HL-60 (cell line): Measurements from ENCODE around the gene NOBOX.
"Not testable (repeated sequence)": the region's sequence is repeated elsewhere in the genome, so short reads cannot be mapped to it uniquely, and the experiment has no call there.

Source experiments
- DNase-seq, 2 experiments: peaks; one replicate each; pipeline ENCODE4 v3.0.0-alpha.2; 2010 to 2020; ENCODE audit warnings: low read depth in 1 of 2, low spot score in 1 of 2
- H3K27ac ChIP-seq: fragments of 250-450 bp; sonication (Bioruptor Pico); replicated peaks from 2 replicates; pipeline ENCODE4 v1.5.1; 2020; ENCODE audit warnings: mild to moderate bottlenecking, moderate library complexity
- H3K27me3 ChIP-seq: fragments of 250-450 bp; sonication (Bioruptor Pico); 2 replicates; pipeline ENCODE4 v1.5.1; 2021; ENCODE audit warnings: mild to moderate bottlenecking, moderate library complexity; ENCODE audit not compliant: insufficient read depth, poor library complexity, severe bottlenecking
- H3K4me3 ChIP-seq: replicated peaks from 2 replicates; pipeline ENCODE4 v1.5.1; 2011; ENCODE audit warnings: mild to moderate bottlenecking, control low read depth, low read length; ENCODE audit not compliant: insufficient read depth

NOBOX gene

DNA sequence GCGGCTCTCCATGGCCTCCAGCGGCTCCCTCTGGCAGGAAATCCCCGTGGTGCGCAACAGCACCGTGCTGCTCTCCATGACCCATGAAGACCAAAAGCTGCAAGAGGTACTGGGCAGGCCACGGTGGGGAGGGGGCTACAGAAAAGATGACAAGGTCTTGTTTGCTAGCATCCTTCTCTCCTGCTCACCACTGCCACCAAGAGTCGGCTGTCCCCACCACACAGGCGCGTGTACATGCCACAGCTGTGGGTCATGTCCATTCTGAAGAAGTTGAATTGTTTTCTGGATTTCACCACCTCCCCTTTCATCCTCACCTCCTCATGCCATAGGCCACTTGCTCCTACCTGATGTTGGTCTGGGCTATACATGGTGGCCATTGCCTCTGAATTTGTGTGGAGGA lies 36.2 kb downstream of the NOBOX start:
- not testable (repeated sequence) for H3K4me3 ChIP-seq, H3K27ac ChIP-seq, H3K27me3 ChIP-seq, DNase-seq

DNA sequence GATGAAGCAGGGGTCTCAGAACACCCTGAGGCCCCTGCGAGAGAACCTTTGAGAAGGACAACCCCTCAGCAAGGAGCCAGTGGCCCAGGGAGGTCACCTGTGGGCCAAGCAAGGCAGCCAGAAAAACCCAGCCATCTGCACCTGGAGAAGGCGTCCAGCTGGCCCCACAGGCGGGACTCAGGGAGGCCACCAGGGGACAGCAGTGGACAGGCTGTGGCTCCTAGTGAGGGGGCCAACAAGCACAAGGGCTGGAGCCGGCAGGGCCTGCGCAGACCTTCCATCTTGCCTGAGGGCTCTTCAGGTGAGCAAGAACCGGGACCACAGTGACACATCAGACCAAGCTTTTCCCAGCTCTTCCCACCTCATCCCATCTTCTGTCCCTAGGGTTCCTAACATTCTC lies 38.0 kb downstream of the NOBOX start:
- H3K27ac ChIP-seq, H3K27me3 ChIP-seq, H3K4me3 ChIP-seq, DNase-seq: not testable (repeated sequence)

DNA sequence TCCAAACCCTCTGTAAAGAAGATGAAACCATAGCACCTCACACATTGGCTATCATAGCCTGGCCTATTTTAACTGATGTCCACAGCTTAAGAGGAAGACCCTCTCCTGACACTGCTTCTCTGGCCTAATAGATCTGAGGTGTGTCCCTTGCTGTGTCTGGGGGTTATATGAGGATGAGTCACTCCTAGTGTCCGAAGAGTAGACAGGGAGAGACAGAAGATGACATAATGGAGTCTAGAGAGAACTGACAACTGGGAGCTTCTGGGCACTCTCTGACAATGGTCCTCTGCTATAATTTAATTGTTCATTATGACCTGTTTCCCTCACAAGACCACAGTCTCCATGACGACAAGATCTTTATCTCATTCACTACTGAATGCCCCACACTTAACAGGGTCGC lies 41.4 kb downstream of the NOBOX start:
- H3K4me3 ChIP-seq, DNase-seq, H3K27ac ChIP-seq: not testable (repeated sequence)

DNA sequence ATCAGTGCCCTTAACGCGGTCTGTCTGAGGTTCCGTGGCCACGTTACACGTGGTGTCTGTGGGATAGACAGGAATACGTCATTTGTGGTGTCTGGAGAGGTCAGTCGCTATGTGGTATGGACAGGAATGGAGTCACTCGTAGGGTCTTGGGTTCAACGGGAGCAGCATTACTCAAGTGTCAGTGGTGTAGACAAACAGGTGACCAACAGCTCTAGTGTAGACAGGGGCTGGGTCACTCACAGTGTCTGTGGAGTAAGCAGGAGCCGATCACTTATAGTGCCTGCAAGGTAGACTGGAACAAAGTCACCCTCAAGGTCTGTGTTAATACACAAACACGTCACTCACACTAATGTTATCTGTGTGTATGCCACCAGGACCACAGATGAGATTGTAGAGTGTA lies 46.6 kb downstream of the NOBOX start:
- H3K27me3 ChIP-seq, DNase-seq, H3K4me3 ChIP-seq, H3K27ac ChIP-seq: not testable (repeated sequence)

More for the DNA sequence above, 41.4 kb downstream of the NOBOX start:
- not testable (repeated sequence) for H3K27me3 ChIP-seq

DNA sequence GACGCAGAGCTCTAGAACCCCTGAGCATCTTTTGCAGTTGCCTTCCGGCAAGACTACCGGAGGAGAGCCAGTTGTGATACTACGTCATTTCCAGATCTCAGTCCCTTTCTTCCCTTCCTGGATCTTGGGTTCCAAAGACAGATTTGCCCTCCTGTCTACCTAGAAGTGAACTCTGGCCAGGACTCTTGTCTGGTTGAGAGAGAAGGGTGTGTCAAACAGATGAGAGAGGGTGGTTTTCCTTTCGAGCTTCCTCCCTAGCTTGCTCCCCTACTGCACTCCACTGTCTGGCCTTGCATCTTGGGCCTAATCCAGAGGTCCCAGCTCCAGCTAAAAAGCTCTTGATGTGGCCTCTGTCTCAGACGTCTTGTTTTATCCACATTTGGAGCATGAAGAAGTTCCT lies 47.3 kb downstream of the NOBOX start:
- H3K27ac ChIP-seq, H3K27me3 ChIP-seq, DNase-seq, H3K4me3 ChIP-seq: not testable (repeated sequence)

DNA sequence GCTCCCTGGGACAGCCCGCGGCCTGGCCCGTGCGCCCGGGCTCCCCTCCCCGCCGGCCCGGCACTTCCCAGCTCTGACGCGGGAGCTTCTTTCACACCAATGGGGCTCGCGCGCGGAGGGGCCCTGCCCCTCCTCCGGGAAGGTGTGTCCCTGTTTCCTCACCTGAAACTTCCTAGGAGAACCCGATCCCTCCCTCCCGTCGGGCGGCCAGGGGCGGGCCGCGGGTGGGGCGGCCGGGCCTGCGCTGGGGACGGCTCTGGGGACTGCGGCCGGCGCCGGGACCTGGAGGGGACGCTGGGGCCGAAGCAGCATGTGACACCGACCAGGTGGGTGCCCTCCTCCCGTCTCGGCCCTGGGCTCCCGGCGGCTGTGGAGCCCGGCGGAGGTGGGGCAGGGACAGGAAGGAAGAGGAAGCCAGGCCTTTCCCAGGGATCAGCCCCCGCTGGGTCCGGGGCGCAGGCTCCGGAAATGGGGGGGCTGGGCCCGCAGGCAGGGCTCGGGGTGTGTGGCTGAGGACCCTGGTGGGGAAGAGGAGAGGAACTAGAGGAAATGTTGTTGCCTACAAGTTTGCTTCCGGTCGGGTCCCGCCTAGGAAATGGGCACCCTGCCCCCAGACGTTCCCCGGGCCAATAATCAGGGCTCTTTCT lies 48.2 kb downstream of the NOBOX start, which contains the start of gene ARHGEF5:
Gene ARHGEF5 (plus strand): TSS at position 227 of the 647 bp plus-strand sequence. CDS start 7,268 bp downstream, outside the sequence.
- H3K27me3 ChIP-seq, DNase-seq, H3K4me3 ChIP-seq, H3K27ac ChIP-seq: not testable (repeated sequence)

DNA sequence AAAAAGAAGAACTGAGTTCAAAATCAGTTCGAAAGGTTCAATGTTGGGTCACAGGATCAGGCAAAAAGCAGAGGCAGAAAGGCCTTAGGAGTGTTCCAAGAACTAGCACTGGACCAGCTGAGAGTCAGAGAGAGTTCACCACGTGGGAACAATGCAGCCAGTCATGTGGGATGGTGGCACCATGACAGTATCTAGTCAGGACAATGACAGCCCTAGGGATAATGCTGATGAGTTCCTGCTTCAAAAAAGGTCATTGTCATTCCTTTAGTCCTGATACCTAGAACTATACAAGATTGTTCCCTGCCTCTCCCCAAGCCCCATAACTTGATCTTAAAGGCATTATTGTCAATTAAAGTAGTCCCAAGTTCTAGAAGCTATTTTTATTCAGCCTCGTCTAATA lies 51.8 kb downstream of the NOBOX start:
- H3K27me3 ChIP-seq, DNase-seq, H3K4me3 ChIP-seq, H3K27ac ChIP-seq: not testable (repeated sequence)

DNA sequence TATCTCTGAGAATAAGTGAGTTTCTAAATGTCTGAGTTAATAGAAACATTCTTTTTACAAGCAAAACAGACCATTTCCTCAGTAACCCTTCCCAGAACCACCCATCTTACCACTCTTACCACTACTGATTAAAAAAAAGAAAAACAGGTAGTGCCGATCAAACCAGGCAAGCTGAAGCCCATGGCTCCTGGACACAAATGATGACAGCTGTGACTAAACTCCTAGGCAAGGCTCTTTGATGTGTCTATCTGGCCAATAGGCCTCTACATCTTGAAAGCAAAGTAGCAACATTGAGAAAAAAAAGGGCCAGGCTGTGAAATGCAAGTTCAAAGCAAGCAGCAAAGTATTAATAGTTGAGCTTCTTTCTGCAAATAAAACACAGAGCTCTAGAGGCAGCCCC lies 54.9 kb downstream of the NOBOX start:
- not testable (repeated sequence) for H3K4me3 ChIP-seq, H3K27ac ChIP-seq, H3K27me3 ChIP-seq, DNase-seq
